Peyer's patch (tissue), 4 donors: ENCODE results near the gene PTOV1.

Source experiments
- POLR2A ChIP-seq, 2 donors: fragments of 450-650 bp; IDR thresholded peaks; one replicate each; pipeline ENCODE4 v1.5.1; 2017; ENCODE audit warnings: antibody characterized with exemption in 2 of 2, mild to moderate bottlenecking in 2 of 2, moderate library complexity in 2 of 2
- TF ChIP-seq, protein P1 (sequence below), 6 experiments: fragments of 450-650 bp in 4 of 6; fragments of 200-600 bp in 2 of 6; sonication (generic) in 1 of 6; IDR thresholded peaks; one replicate each; pipeline ENCODE4 v1.5.1; 2017 to 2019; ENCODE audit warnings: antibody characterized with exemption in 6 of 6, mild to moderate bottlenecking in 3 of 6, moderate library complexity in 1 of 6

DNA sequence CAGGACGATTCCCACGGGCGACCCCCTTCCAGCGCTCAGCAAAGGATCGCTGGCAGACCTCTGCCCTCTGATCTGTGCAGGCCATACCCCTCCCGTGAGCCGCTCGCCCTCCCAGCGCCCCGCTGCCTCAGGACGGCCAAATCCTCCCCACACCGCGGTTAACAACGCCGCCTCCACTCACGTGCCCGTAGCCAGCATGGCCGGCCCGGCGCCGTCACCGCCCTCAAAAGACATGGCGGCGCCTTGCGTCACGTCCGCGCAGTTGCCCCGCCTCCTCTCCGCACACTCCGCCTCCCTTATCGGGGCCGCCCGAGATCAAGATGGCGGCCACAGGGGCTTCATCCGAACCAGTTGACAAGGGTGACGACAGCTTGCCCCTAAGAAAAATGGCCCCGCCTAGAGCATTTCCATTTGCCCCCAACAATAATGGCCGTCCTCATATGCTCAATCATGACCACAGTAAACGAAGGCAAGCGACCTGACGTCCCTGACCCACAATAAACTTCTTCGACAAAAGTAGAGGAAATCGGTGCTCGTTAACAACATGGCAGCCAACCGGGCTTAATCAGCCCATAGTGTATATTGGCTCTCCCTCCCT is 25.6 kb downstream of the PTOV1 start:
- TF ChIP-seq, protein P1, sequence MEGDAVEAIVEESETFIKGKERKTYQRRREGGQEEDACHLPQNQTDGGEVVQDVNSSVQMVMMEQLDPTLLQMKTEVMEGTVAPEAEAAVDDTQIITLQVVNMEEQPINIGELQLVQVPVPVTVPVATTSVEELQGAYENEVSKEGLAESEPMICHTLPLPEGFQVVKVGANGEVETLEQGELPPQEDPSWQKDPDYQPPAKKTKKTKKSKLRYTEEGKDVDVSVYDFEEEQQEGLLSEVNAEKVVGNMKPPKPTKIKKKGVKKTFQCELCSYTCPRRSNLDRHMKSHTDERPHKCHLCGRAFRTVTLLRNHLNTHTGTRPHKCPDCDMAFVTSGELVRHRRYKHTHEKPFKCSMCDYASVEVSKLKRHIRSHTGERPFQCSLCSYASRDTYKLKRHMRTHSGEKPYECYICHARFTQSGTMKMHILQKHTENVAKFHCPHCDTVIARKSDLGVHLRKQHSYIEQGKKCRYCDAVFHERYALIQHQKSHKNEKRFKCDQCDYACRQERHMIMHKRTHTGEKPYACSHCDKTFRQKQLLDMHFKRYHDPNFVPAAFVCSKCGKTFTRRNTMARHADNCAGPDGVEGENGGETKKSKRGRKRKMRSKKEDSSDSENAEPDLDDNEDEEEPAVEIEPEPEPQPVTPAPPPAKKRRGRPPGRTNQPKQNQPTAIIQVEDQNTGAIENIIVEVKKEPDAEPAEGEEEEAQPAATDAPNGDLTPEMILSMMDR (IDR thresholded peaks at IDR 0.05) = no peak
- TF ChIP-seq POLR2A (IDR thresholded peaks at IDR 0.05) = peak; percentile 10 to 20
